CD4-positive, alpha-beta T cell treated with Interleukin-21 for 1 hour (primary cell): ENCODE results near the gene KRT86.
"Not testable (repeated sequence)": the region's sequence is repeated elsewhere in the genome, so short reads cannot be mapped to it uniquely, and the experiment has no call there.

Experiments
- DNase-seq: peaks from one replicate; pipeline ENCODE4 v3.0.0-alpha.2; 2020

The KRT86 gene

GRCh38 chr12:52296572-52297215 lies 22.2 kb downstream of the KRT86 start:
- DNase-seq: no peak

DNA sequence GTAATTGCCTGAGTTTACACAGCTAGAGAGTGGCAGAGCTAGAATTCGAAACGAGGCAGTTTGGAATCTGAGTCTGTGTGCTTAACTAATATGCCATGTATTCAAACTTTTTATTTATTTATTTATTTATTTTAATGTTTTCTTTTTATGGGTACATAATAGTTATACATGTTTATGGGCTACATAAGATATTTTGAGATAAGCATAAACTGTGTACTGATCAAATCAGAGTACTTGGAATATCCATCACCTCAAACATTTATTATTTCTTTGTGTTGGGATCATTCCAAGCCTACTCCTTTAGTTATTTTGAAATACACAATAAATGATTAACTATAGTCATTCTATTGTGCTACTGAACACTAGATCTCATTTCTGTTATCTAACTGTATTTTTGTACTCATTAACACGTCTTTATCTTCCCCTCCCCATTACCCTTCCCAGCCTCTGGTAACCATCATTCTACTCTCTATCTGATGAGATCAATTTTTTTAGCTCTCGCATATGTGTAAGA lies 24.3 kb downstream of the KRT86 start:
- no peak for DNase-seq

- no peak for DNase-seq
Measured at GRCh38 chr12:52300796-52301691, 26.6 kb downstream of the KRT86 start.

- DNase-seq: not testable (repeated sequence)
Measured at GRCh38 chr12:52301721-52302120, 27.3 kb downstream of the KRT86 start.

GRCh38 chr12:52302242-52302914 lies 27.9 kb downstream of the KRT86 start:
- DNase-seq: not testable (repeated sequence)

- peak; percentile 14 for DNase-seq
Measured at GRCh38 chr12:52304941-52305411, 30.5 kb downstream of the KRT86 start.

DNA sequence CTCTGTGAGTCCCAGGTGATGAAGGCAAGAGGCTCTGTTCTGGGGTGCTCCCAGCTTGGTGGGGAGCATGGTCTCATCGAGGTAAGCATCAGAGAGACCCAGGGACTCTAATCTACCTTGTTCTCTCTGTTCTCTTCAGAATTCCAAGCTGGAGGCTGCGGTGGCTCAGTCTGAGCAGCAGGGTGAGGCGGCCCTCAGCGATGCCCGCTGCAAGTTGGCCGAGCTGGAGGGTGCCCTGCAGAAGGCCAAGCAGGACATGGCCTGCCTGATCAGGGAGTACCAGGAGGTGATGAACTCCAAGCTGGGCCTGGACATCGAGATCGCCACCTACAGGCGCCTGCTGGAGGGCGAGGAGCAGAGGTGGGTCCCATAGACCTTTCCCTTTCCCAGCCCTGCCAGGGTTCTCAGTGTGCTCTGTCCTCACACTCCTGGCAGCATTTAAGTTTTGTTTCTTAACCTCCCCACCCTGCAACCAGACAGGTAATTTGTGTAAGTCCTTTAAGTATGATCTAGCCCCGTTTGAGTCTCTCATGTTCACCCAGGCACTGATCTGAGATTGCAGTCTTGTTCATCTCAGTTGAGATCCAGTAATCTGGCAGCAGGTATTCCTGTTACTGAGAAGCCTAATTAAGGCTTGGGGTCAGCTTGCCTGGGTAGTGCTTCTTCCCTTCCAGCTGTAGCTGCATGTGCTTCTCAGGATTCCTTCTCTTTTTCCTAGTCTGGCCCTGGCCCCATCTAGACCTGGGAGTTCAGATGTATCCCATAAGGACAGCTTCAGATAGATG lies 31.7 kb downstream of the KRT86 start:
- DNase-seq: no peak

DNA sequence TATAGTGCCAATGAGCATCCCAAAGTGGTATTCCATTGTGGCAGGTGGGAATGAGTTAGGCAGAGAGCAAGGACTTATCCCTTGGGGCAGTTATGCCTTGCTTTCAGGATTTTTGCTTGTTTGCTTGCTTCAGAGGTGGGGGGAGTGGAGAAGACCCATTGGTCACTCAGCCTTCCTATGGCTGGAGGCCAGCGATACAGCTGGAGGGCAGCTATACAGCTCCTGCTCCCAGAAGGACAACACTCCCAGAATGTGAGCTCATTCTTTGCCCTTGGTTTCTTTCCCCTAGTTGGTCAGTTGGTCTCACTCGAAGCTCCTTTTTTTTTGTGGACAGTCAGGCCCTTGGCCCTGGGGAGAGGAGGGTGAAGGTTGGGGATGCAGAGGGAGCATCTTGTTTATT lies 32.3 kb downstream of the KRT86 start:
- no peak for DNase-seq

DNA sequence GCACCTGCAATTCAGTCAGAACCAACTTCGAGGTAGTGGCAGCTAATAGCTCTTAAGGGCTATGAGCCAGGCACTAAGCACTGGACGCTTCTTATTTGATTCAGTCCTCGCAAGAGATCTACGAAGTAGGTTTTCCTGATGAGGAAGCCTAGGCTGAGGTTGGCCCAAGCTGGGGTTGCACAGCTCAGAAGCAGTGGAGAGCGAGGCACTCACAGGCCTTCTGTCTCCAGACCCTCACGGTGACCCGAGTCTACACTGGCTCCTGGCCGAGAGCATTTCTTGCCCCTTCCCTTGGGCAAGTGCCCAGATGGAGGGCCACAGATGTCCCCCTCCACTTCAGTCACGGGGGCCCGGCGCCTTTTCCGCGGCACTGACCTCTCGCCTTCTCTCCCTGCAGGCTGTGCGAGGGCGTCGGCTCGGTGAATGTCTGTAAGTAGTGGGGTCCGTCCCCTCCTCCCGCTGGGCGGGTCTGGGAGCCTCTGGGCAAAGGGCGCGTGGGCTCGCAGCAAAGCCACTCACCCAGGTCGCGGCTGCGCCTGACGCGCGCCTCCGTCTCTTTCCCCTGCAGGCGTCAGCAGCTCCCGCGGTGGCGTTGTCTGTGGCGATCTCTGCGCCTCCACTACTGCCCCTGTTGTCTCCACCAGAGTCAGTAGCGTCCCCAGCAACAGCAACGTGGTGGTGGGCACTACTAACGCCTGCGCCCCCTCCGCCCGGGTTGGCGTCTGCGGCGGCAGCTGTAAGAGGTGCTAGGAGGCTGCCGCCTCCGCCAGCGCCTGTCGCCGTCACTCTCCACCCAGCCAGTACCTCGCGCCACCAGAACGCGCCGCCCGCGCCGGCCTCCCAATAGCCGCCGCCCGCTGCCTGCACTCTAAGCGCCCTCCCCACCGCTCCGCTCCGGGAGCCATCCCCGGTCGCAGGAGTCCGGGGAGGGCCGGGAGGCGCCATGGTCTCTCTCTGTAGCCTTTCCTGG lies 33.7 kb downstream of the KRT86 start:
- DNase-seq: peak; percentile 13

- no peak for DNase-seq
Measured at GRCh38 chr12:52308806-52309425, 34.5 kb downstream of the KRT86 start.

DNA sequence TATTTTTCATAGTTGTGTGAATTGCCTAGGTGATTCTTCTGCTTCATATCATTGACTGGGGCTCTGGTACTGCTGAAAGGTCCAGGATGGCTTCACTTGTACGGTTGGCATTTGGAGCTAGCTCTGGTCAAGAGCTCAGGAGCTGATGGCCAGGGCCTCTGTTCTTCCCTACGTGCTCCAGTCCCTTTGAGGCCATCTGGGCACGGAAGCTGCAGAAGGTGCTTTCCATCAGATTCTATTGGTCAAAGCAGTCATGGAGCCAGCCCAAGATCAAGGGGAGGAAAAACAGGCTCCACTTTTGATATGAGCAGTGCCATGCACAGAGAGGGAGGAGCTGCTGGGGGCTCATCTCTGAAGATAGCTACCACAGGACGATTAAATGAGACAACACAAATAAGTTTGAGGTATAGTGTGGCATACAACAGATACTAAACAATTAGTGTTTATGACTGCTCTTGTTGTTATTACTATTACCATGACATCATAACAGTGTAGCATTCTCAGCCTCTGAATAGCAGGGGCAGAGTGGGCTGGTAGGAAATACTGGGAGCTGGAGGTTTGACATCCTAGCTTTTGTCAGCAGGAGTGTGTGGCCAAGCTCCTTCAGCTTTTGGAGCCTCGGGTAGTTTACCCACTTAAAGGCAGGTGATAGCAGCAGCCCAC lies 36.3 kb downstream of the KRT86 start:
- no peak for DNase-seq

DNA sequence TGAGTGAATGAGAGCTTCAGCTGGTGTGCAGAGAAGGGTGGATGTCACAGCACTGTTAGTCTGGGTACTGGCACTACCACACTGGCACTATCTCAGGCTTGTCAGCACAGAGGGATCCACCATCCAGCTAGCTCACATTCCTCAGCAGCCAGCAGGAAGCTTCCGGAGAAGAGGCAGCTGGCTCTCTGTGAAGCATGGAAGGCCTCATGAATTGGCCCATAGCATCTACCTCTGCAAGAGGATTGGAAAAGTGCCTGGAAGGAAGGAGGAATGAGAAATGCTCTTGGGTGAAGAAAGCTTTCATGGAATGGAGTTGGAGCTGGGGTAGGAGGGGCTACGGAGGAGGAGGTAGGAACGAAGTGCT lies 36.8 kb downstream of the KRT86 start:
- no peak for DNase-seq

GRCh38 chr12:52312086-52312485 lies 37.6 kb downstream of the KRT86 start:
- DNase-seq: no peak

- no peak for DNase-seq
Measured at GRCh38 chr12:52313461-52313860, 39.0 kb downstream of the KRT86 start.

DNA sequence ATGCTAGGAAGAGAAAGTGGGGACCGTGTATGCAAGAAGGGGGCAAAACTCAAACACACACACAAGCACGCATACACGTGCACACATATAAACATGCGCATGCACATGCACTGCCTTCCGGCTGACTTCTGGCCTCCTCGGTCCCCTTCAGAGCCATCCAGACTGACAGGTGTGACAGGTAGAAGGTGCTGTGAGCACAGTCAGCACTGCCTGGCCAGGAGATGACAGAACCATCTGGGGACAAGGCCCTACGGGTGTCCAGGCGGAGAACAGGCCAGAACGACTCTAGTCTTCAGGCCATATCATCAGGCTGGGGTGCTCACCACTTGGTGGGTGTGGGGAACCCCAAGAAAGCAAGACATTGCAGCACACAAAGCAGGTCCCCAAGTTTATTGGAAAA lies 39.5 kb downstream of the KRT86 start:
- DNase-seq: no peak

GRCh38 chr12:52314511-52314910 lies 40.1 kb downstream of the KRT86 start:
- DNase-seq: no peak

GRCh38 chr12:52315721-52316120 lies 41.3 kb downstream of the KRT86 start:
- not testable (repeated sequence) for DNase-seq

DNA sequence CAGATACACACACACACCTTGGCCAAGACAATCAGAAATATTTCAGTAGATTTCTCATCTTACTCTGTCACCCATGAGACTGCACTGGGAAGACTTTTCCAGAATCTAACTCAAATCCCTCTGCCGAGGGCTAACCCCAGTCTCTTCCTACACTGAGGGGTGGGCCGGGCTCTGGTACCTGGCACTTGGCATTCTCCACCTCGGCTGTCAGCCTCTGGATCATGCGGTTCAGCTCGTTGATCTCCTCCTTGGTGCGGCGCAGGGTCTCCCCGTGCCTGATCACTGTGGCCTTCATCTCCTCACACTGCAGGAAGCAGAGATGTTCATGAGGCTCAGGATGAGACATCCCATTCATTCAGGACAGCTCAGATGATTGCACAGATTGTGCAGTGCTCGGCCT lies 41.8 kb downstream of the KRT86 start:
- DNase-seq: no peak

DNA sequence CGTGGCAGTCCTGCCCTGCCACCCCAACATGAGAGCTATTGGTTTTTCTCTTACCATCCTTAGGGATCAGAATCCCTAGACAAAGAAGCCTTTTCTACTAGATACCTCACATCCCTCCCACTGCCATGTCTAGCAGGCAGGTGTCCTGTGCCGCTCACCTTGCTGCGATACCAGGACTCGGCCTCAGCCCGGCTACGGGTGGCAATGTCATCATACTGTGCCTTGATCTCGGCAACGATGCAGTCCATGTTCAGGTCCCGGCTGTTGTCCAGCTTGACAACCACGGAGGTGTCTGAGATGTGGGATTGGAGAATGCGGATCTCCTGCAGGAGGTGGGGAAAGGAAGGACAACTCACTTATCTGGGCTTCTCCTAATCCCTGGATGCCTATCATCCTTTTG lies 42.3 kb downstream of the KRT86 start:
- no peak for DNase-seq

DNA sequence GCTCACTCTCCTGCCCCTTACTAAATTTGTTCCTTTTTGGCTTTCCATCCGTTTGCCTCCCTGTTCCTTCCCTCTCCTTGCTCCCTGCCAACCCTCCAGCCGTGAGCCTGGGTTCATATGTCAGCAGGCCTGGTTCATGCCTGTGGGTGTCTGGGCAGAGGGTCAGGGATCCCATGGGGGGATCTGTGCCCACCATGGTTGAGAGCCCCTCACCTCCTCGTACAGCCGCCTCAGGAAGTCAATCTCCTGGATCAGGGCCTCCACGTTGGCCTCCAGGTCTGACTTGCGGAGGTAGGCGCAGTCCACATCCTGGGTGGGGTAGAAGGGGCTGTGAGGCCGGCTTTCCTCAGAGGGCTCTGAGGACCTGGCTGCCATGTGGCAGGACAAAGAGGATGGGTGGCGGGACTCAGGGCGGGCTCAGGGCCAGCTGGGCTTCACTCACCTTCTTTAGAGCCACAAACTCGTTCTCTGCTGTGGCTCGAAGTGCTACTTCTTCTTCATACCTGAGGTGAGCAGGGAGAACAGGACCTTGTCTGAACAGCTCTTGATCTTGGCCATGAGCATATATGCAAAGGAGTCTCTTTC lies 43.1 kb downstream of the KRT86 start:
- no peak for DNase-seq
